K562 treated with DMSO at 1 percent for 48 hours (cell line): ENCODE measurements around the gene IL6ST. TPM values are rescaled to one million over a fixed set of nuclear protein-coding genes. Genes with fewer than 3 reads are reported as not detected.

Experiments
- total RNA-seq: library from RNA; unstranded; fragments of 300-600 nt; gene quantifications from 2 replicates; pipeline ENCODE4 v1.2.3, GENCODE V29; 2022; ENCODE audit warnings: low replicate concordance; ENCODE audit errors: extremely low read depth

IL6ST gene
- total RNA-seq, result not detected in 2 replicates

GRCh38 chr5:55994495-55994997, at the start of gene IL6ST:
TSS of gene IL6ST (minus strand) at chr5:55994963. CDS start at chr5:55976278, 18,685 bp downstream.

Other genes starting within 250 kb of the IL6ST start
- not detected in 2 replicates for gene IL31RA, start 143.6 kb downstream of the IL6ST start, total RNA-seq
- gene ANKRD55, start 238.4 kb upstream of the IL6ST start, total RNA-seq, result not detected in 2 replicates